SK-N-SH treated with all-trans-retinoic acid at 6 μM for 48 hours (cell line): ENCODE results near the gene FPGT.
"Not testable (repeated sequence)": the region's sequence is repeated elsewhere in the genome, so short reads cannot be mapped to it uniquely, and the experiment has no call there.

ENCODE experiments used
- ATAC-seq: fragments of 200-7000 bp; cut with Tn5 transposase; 3 replicates; pipeline ENCODE4 v1.9.1; 2020; ENCODE audit warnings: mild to moderate bottlenecking, moderate library complexity
- BACH2 ChIP-seq: fragments of 250-450 bp; sonication (Bioruptor Pico); IDR thresholded peaks from 2 replicates; pipeline ENCODE4 v1.9.0; 2021; ENCODE audit warnings: mild to moderate bottlenecking, borderline replicate concordance
- CSDC2 ChIP-seq: fragments of 250-450 bp; sonication (Bioruptor Pico); IDR thresholded peaks from 2 replicates; pipeline ENCODE4 v1.5.0; 2020; ENCODE audit warnings: mild to moderate bottlenecking, moderate library complexity
- ESRRG ChIP-seq: fragments of 250-450 bp; sonication (Bioruptor Pico); IDR thresholded peaks from 2 replicates; pipeline ENCODE4 v1.6.1; 2021; ENCODE audit warnings: mild to moderate bottlenecking
- ISL1 ChIP-seq: fragments of 250-450 bp; sonication (Bioruptor Pico); IDR thresholded peaks from 2 replicates; pipeline ENCODE4 v2.1.2; 2022; ENCODE audit warnings: mild to moderate bottlenecking, moderate library complexity
- OSR1 ChIP-seq: fragments of 250-450 bp; sonication (Bioruptor Pico); IDR thresholded peaks from 2 replicates; pipeline ENCODE4 v1.8.0; 2022; ENCODE audit warnings: moderate library complexity, mild to moderate bottlenecking, inconsistent platforms
- TCF4 ChIP-seq: fragments of 250-450 bp; sonication (Bioruptor Pico); IDR thresholded peaks from 2 replicates; pipeline ENCODE4 v1.8.0; 2021; ENCODE audit warnings: mild to moderate bottlenecking, moderate library complexity, borderline replicate concordance
- TOX ChIP-seq: fragments of 250-450 bp; sonication (Bioruptor Pico); IDR thresholded peaks from 2 replicates; pipeline ENCODE4 v1.8.0; 2021; ENCODE audit warnings: mild to moderate bottlenecking, moderate library complexity, borderline replicate concordance
- ZC3H10 ChIP-seq: fragments of 250-450 bp; sonication (Bioruptor Pico); IDR thresholded peaks from 2 replicates; pipeline ENCODE4 v1.5.1; 2021; ENCODE audit warnings: mild to moderate bottlenecking, moderate library complexity
- ZFP3 ChIP-seq: fragments of 250-450 bp; sonication (Bioruptor Pico); IDR thresholded peaks from 2 replicates; pipeline ENCODE4 v1.5.0; 2020; ENCODE audit warnings: mild to moderate bottlenecking, moderate library complexity
- ZFP30 ChIP-seq: fragments of 450-650 bp; formaldehyde crosslinking; IDR thresholded peaks from 2 replicates; pipeline ENCODE4 v1.5.0; 2022; ENCODE audit warnings: mild to moderate bottlenecking, moderate library complexity
- ZNF565 ChIP-seq: fragments of 450-650 bp; formaldehyde crosslinking; conservative IDR thresholded peaks from 2 replicates; pipeline ENCODE4 v1.5.0; 2020; ENCODE audit warnings: low read depth, mild to moderate bottlenecking, moderate library complexity
- TF ChIP-seq, protein P1 (sequence below): fragments of 250-450 bp; sonication (Bioruptor Pico); IDR thresholded peaks from 2 replicates; pipeline ENCODE4 v1.5.0; 2020; ENCODE audit warnings: mild to moderate bottlenecking, moderate library complexity
- TF ChIP-seq, protein P2 (sequence below): fragments of 250-450 bp; sonication (Bioruptor Pico); IDR thresholded peaks from 2 replicates; pipeline ENCODE4 v1.8.0; 2020; ENCODE audit warnings: mild to moderate bottlenecking, moderate library complexity, borderline replicate concordance
- TF ChIP-seq, protein P3 (sequence below): fragments of 250-450 bp; sonication (Bioruptor Pico); IDR thresholded peaks from 2 replicates; pipeline ENCODE4 v1.5.1; 2021; ENCODE audit warnings: mild to moderate bottlenecking, moderate library complexity
- TF ChIP-seq, protein P4 (sequence below): fragments of 250-450 bp; sonication (Bioruptor Pico); IDR thresholded peaks from 2 replicates; pipeline ENCODE4 v1.5.1; 2020; ENCODE audit warnings: low read depth, mild to moderate bottlenecking, moderate library complexity

FPGT gene

DNA sequence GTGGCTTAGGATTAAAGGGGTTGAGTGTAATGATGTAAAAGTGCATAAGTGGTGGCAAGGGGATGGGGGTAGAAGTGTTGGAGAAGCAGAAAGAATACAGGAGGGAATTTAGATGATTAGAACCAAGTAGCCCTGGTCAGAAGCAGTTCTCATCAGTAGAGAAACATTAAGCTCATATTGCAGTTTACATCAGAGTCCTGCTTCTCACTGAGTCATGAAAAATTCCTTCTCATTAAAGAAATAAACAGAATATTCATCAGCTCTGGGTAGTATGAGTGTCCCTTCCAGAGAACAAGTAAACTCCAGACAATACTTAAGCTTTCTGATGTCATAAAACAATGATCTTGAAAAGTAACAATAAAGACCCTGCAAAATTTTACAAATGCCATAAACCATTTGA, 36.5 kb upstream of the FPGT start (continued):
- TF ChIP-seq, protein P1, sequence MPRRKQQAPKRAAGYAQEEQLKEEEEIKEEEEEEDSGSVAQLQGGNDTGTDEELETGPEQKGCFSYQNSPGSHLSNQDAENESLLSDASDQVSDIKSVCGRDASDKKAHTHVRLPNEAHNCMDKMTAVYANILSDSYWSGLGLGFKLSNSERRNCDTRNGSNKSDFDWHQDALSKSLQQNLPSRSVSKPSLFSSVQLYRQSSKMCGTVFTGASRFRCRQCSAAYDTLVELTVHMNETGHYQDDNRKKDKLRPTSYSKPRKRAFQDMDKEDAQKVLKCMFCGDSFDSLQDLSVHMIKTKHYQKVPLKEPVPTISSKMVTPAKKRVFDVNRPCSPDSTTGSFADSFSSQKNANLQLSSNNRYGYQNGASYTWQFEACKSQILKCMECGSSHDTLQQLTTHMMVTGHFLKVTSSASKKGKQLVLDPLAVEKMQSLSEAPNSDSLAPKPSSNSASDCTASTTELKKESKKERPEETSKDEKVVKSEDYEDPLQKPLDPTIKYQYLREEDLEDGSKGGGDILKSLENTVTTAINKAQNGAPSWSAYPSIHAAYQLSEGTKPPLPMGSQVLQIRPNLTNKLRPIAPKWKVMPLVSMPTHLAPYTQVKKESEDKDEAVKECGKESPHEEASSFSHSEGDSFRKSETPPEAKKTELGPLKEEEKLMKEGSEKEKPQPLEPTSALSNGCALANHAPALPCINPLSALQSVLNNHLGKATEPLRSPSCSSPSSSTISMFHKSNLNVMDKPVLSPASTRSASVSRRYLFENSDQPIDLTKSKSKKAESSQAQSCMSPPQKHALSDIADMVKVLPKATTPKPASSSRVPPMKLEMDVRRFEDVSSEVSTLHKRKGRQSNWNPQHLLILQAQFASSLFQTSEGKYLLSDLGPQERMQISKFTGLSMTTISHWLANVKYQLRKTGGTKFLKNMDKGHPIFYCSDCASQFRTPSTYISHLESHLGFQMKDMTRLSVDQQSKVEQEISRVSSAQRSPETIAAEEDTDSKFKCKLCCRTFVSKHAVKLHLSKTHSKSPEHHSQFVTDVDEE = no peak

DNA sequence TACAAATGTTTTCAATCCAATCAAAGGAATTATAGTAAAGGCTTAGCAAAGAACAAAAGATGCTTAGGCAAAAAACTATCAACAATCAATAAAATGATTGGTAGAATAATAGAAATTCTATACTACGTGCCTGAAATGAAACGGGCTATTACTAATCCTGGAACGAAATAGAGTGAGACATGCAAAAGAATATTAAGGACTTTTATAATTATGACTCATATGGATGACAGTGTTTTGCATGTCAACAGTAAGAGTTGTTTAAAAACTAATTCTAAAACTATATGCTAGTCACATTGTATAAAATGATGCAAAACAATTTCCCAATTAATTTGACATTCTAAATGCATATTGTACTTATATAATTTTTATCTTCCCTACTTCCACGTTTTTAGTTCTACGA, 35.7 kb upstream of the FPGT start:
- no peak for ATAC-seq
- TF ChIP-seq ZFP3 (CRISPR knock-in tag) (no peak), ZC3H10 (CRISPR knock-in tag) (no peak), TOX (CRISPR knock-in tag) (no peak), BACH2 (CRISPR knock-in tag) (no peak), OSR1 (CRISPR knock-in tag) (no peak), CSDC2 (CRISPR knock-in tag) (no peak), TCF4 (no peak)
- TF ChIP-seq, protein P2, sequence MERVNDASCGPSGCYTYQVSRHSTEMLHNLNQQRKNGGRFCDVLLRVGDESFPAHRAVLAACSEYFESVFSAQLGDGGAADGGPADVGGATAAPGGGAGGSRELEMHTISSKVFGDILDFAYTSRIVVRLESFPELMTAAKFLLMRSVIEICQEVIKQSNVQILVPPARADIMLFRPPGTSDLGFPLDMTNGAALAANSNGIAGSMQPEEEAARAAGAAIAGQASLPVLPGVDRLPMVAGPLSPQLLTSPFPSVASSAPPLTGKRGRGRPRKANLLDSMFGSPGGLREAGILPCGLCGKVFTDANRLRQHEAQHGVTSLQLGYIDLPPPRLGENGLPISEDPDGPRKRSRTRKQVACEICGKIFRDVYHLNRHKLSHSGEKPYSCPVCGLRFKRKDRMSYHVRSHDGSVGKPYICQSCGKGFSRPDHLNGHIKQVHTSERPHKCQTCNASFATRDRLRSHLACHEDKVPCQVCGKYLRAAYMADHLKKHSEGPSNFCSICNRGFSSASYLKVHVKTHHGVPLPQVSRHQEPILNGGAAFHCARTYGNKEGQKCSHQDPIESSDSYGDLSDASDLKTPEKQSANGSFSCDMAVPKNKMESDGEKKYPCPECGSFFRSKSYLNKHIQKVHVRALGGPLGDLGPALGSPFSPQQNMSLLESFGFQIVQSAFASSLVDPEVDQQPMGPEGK (CRISPR knock-in tag) = no peak
- TF ChIP-seq, all 23 proteins: peak for 0

DNA sequence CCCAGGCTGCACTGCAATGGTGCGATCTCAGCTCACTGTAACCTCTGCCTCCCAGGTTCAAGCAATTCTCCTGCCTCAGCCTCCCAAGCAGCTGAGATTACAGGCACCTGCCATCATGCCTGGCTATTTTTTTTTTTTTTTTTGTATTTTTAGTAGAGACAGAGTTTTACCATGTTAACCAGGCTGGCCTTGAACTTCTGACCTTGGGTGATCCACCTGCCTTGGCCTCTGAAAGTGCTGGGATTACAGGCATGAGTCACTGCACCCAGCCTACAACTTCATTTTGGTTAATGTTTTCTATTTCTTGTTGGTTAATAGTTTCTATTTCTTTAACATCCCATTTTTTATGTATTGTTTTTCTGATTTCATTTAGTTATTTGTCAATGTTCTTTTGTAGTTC, 23.6 kb upstream of the FPGT start:
- not testable (repeated sequence) for ATAC-seq

DNA sequence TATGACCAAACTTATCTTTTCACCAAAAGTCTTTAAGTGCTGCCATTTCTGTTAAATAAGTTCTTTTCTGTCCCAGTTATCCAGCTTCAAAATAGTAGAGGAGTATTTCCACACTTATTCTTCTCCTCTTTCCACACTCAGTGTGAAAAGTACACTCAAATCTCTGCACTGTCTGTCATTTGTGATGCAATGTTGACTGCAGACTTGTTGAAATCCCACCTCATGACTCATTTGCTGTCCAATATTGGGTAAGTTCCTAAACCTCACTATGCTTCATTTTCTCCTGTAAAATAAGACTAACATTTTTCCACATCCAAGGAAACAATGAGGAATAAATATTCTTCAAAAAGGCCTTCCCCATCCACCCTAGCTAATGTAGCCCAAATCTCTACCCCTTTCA, 17.6 kb upstream of the FPGT start:
- no peak for ATAC-seq
- no peak for TF ChIP-seq BACH2 (CRISPR knock-in tag)
- TF ChIP-seq ZNF565 (CRISPR knock-in tag) = no peak
- no peak for TF ChIP-seq ISL1
- TF ChIP-seq, protein P3, sequence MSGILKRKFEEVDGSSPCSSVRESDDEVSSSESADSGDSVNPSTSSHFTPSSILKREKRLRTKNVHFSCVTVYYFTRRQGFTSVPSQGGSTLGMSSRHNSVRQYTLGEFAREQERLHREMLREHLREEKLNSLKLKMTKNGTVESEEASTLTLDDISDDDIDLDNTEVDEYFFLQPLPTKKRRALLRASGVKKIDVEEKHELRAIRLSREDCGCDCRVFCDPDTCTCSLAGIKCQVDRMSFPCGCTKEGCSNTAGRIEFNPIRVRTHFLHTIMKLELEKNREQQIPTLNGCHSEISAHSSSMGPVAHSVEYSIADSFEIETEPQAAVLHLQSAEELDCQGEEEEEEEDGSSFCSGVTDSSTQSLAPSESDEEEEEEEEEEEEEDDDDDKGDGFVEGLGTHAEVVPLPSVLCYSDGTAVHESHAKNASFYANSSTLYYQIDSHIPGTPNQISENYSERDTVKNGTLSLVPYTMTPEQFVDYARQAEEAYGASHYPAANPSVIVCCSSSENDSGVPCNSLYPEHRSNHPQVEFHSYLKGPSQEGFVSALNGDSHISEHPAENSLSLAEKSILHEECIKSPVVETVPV = no peak
- TF ChIP-seq TOX (CRISPR knock-in tag) = no peak
- TF ChIP-seq ZC3H10 (CRISPR knock-in tag) = no peak
- TF ChIP-seq, protein P4, sequence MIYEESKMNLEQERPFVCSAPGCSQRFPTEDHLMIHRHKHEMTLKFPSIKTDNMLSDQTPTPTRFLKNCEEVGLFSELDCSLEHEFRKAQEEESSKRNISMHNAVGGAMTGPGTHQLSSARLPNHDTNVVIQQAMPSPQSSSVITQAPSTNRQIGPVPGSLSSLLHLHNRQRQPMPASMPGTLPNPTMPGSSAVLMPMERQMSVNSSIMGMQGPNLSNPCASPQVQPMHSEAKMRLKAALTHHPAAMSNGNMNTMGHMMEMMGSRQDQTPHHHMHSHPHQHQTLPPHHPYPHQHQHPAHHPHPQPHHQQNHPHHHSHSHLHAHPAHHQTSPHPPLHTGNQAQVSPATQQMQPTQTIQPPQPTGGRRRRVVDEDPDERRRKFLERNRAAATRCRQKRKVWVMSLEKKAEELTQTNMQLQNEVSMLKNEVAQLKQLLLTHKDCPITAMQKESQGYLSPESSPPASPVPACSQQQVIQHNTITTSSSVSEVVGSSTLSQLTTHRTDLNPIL (CRISPR knock-in tag) = no peak
- no peak for TF ChIP-seq ZFP3 (CRISPR knock-in tag)
- no peak for TF ChIP-seq ZFP30 (CRISPR knock-in tag)
- TF ChIP-seq, protein P1 = no peak
- TF ChIP-seq CSDC2 (CRISPR knock-in tag) = no peak
- TF ChIP-seq, protein P2 (CRISPR knock-in tag) = no peak
- TF ChIP-seq TCF4 = no peak
- no peak for TF ChIP-seq ESRRG (CRISPR knock-in tag)
- TF ChIP-seq OSR1 (CRISPR knock-in tag) = no peak
